Gastrocnemius medialis (tissue), 4 donors: ENCODE data around the gene ITPR1. TPM values are rescaled to one million over a fixed set of nuclear protein-coding genes. Genes with fewer than 3 reads are reported as not detected.

Source experiments
- ATAC-seq, 2 donors: fragments of 150-250 bp; one replicate each; pipeline ENCODE4 v1.9.1; 2016
- DNase-seq, 2 donors: peaks; one replicate each; pipeline ENCODE4 v3.0.0-alpha.2; 2019
- H3K27ac ChIP-seq, 4 donors: fragments of 200-600 bp; sonication (generic); 1 replicate in 1 of 4; 2 replicates in 3 of 4; pipeline ENCODE4 v1.5.1; 2016 to 2018; ENCODE audit warnings: mild to moderate bottlenecking in 2 of 4, moderate library complexity in 1 of 4
- H3K27me3 ChIP-seq, 3 donors: fragments of 200-600 bp; sonication (generic) in 2 of 3; 1 replicate in 1 of 3; 2 replicates in 2 of 3; pipeline versions ENCODE4 v1.5.1 to v1.6.0; 2016 to 2019; ENCODE audit warnings: mild to moderate bottlenecking in 1 of 3, moderate library complexity in 1 of 3
- H3K36me3 ChIP-seq, 2 donors: fragments of 200-600 bp; sonication (generic) in 1 of 2; one replicate each; pipeline ENCODE4 v1.5.1; 2017 to 2018
- H3K4me1 ChIP-seq, 2 donors: fragments of 200-600 bp; sonication (generic) in 1 of 2; one replicate each; pipeline ENCODE4 v1.5.1; 2016 to 2017; ENCODE audit warnings: mild to moderate bottlenecking in 2 of 2
- H3K4me3 ChIP-seq, 4 donors: fragments of 200-600 bp; sonication (generic) in 3 of 4; 1 replicate in 1 of 4; 2 replicates in 3 of 4; pipeline ENCODE4 v1.5.1; 2016 to 2019; ENCODE audit warnings: mild to moderate bottlenecking in 2 of 4
- H3K9me3 ChIP-seq, 3 donors: fragments of 200-600 bp; sonication (generic) in 2 of 3; 1 replicate in 1 of 3; 2 replicates in 2 of 3; pipeline ENCODE4 v1.5.1; 2016 to 2019
- CTCF ChIP-seq, 5 experiments: fragments of 450-650 bp in 3 of 5; fragments of 200-600 bp in 2 of 5; sonication (generic) in 2 of 5; IDR thresholded peaks in 4 of 5; conservative IDR thresholded peaks in 1 of 5; 1 replicate in 4 of 5; 2 replicates in 1 of 5; pipeline ENCODE4 v1.5.1; 2016 to 2019; ENCODE audit warnings: antibody characterized with exemption in 5 of 5, mild to moderate bottlenecking in 3 of 5, moderate library complexity in 3 of 5
- POLR2A ChIP-seq, 2 donors: fragments of 450-650 bp; IDR thresholded peaks; one replicate each; pipeline ENCODE4 v1.6.1; 2017; ENCODE audit warnings: antibody characterized with exemption in 2 of 2, mild to moderate bottlenecking in 2 of 2, moderate library complexity in 2 of 2
- in situ Hi-C, 4 donors: fragments of 200-750 bp; cut with MboI; loops; one replicate each; pipeline versions ENCODE4 v1.15.0 to v1.8.0; 2017; ENCODE audit warnings: low sequenced_read_pairs in 4 of 4
- intact Hi-C: fragments of 100-400 bp; cut with DNase I; formaldehyde crosslinking; loops from one replicate; pipeline ENCODE4 v1.15.1; 2023; ENCODE audit warnings: low total_unique reads
- total RNA-seq, 4 donors: library from RNA; depleted of rRNA; stranded (reverse); fragments of >200 nt; gene quantifications; one replicate each; pipeline versions ENCODE4 v1.1.0 to v1.2.3, GENCODE V29; 2016

The ITPR1 gene
- total RNA-seq, 4 donors from 2014 or later: 5.5 to 21.7 (median 11.3) TPM

- intact Hi-C loops (no loop called here), in situ Hi-C loops (no loop called here)
- Histone ChIP-seq H3K27me3 (no peaks in the 10 kb centered on the region), H3K36me3 (peaks cover 0 to 17% of the 10 kb centered on the region in 2 donors), H3K9me3 (no peaks in the 10 kb centered on the region), H3K27ac (no peak overlapping the region), H3K4me1 (no peaks in the 10 kb centered on the region), H3K4me3 (no peak overlapping the region)
- DNase-seq (no peak), ATAC-seq (no peak)
- TF ChIP-seq POLR2A (IDR thresholded peaks at IDR 0.05) (no peak), CTCF (IDR thresholded peaks at IDR 0.05 in 4 of 5, conservative IDR thresholded peaks at IDR 0.05 in 1 of 5) (no peak)
Measured at GRCh38 chr3:4684117-4684516, 191.0 kb downstream of the ITPR1 start.

DNA sequence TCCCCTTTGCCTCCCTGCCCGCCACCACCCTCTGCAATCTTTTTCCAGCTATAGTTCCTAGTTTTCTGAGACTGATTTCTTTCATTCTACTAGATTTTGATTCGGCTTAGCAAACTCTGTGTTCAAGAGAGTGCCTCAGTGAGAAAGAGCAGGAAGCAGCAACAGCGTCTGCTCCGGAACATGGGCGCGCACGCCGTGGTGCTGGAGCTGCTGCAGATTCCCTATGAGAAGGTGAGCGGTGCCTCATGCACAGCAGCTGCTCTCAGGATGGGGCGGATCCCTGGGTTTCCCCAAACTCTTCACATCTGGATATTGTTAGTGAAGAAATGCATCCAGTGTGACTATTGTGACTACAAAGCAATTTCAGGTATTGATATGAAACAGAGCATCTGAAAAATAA, 191.8 kb downstream of the ITPR1 start:
- ATAC-seq: no peak
- Histone ChIP-seq H3K9me3 (no peaks in the 10 kb centered on the region), H3K36me3 (peaks cover 0 to 23% of the 10 kb centered on the region in 2 donors), H3K4me1 (no peaks in the 10 kb centered on the region), H3K27ac (no peak overlapping the region), H3K4me3 (no peak overlapping the region), H3K27me3 (no peaks in the 10 kb centered on the region)
- no peak for DNase-seq
- intact Hi-C loops (no loop called here), in situ Hi-C loops (no loop called here)
- TF ChIP-seq CTCF (IDR thresholded peaks at IDR 0.05 in 4 of 5, conservative IDR thresholded peaks at IDR 0.05 in 1 of 5): no peak
- no peak for TF ChIP-seq POLR2A (IDR thresholded peaks at IDR 0.05)

DNA sequence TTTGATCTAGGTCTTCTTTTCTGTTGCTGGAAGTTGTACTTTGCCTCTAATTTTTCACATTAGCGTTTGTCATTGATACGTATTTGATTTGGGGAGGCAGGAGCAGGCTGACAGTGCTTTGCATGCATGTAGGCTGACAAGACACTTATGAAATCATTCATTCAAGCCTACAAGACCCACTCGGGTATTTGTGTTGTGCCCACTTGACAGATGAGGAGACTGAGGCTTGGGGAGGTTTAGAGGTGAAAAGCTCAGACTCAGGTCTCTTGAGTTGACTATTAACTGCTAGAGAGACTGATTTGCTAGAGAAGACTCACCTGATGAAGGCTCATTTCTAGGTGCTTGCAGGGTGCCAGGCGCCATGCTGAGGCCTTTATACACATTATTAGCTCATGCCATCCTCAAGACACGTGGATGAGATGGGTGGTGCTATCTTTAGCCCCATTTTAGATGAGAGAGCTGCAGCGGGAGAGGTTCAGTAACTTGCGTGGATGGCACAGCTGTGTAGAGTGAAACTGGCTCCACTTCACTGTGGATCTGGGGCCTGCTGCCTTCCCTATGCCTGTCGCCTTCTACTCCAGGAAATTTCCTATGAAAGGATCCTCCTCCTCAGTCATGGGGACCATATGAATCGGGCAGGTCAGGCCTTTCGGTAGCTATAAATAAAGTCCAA, 192.7 kb downstream of the ITPR1 start:
- no peaks in the 10 kb centered on the region for H3K9me3 ChIP-seq
- no peaks in the 10 kb centered on the region for H3K4me1 ChIP-seq
- DNase-seq (no peak), ATAC-seq (no peak)
- H3K36me3 ChIP-seq: peaks cover 0 to 23% of the 10 kb centered on the region in 2 donors
- TF ChIP-seq POLR2A (IDR thresholded peaks at IDR 0.05) (no peak), CTCF (IDR thresholded peaks at IDR 0.05 in 4 of 5, conservative IDR thresholded peaks at IDR 0.05 in 1 of 5) (no peak)
- intact Hi-C loops (no loop called here), in situ Hi-C loops (no loop called here)
- H3K27me3 ChIP-seq: no peaks in the 10 kb centered on the region
- H3K27ac ChIP-seq: no peak overlapping the region
- no peak overlapping the region for H3K4me3 ChIP-seq

DNA sequence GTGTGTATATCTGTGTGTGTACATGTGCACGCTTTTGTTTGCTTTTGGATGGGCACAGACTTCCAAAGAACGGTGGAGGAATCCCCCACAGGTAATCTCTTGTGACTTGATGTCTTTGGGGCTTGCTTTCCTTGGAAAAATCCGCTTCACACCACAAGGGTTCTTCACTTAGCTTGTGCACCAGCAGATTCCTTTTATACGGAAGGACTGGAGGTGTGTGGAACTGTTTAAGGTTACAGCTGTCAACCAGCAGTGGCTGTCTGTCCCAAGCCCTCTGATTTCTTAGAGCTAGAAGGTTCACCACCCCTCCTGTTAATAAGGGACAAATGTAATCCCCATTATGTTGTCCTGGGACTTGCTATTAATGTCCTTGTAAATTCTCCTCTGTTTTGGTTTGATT, 193.5 kb downstream of the ITPR1 start:
- H3K36me3 ChIP-seq: peaks cover 0 to 23% of the 10 kb centered on the region in 2 donors
- H3K9me3 ChIP-seq: no peaks in the 10 kb centered on the region
- in situ Hi-C loops: no loop called here
- no peak for DNase-seq
- no peaks in the 10 kb centered on the region for H3K27me3 ChIP-seq
- H3K4me1 ChIP-seq: no peaks in the 10 kb centered on the region
- TF ChIP-seq CTCF (IDR thresholded peaks at IDR 0.05 in 4 of 5, conservative IDR thresholded peaks at IDR 0.05 in 1 of 5) (no peak), POLR2A (IDR thresholded peaks at IDR 0.05) (no peak)
- ATAC-seq: no peak
- H3K27ac ChIP-seq: no peak overlapping the region
- no peak overlapping the region for H3K4me3 ChIP-seq
- intact Hi-C loops: no loop called here

- ATAC-seq: no peak
- in situ Hi-C loops (no loop called here), intact Hi-C loops (no loop called here)
- Histone ChIP-seq H3K27ac (no peak overlapping the region), H3K9me3 (no peaks in the 10 kb centered on the region), H3K4me1 (no peaks in the 10 kb centered on the region), H3K36me3 (peaks cover 0 to 23% of the 10 kb centered on the region in 2 donors), H3K4me3 (no peak overlapping the region), H3K27me3 (no peaks in the 10 kb centered on the region)
- no peak for DNase-seq
- TF ChIP-seq CTCF (IDR thresholded peaks at IDR 0.05 in 4 of 5, conservative IDR thresholded peaks at IDR 0.05 in 1 of 5) (no peak), POLR2A (IDR thresholded peaks at IDR 0.05) (no peak)
Measured at GRCh38 chr3:4687167-4687566, 194.0 kb downstream of the ITPR1 start.
